ENCODE data around the gene PACS1.

Gene PACS1

GRCh38 chr11:66286699-66287098 lies 216.6 kb downstream of the PACS1 start:
- no peak for DNase-seq (ENCODE audit: low spot score)
- ChIA-PET CTCF (interaction anchor here (0.5 to 0.7 kb wide), 2 partner anchors 22 to 382 kb away, joined by 3 to 4 read pairs; no protein-coding TSS in a partner anchor), POLR2A (ENCODE audit: low non-redundant PET) (no interaction called here)
- peak overlapping the region; percentile 90 for H3K27ac ChIP-seq
- TF ChIP-seq, protein P1, sequence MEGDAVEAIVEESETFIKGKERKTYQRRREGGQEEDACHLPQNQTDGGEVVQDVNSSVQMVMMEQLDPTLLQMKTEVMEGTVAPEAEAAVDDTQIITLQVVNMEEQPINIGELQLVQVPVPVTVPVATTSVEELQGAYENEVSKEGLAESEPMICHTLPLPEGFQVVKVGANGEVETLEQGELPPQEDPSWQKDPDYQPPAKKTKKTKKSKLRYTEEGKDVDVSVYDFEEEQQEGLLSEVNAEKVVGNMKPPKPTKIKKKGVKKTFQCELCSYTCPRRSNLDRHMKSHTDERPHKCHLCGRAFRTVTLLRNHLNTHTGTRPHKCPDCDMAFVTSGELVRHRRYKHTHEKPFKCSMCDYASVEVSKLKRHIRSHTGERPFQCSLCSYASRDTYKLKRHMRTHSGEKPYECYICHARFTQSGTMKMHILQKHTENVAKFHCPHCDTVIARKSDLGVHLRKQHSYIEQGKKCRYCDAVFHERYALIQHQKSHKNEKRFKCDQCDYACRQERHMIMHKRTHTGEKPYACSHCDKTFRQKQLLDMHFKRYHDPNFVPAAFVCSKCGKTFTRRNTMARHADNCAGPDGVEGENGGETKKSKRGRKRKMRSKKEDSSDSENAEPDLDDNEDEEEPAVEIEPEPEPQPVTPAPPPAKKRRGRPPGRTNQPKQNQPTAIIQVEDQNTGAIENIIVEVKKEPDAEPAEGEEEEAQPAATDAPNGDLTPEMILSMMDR (conservative IDR thresholded peaks at IDR 0.05; ENCODE audit: low read depth), result no peak

GRCh38 chr11:66287211-66287888 lies 217.3 kb downstream of the PACS1 start:
- ChIA-PET CTCF (no interaction called here), POLR2A (ENCODE audit: low non-redundant PET) (no interaction called here)
- DNase-seq (ENCODE audit: low spot score), result no peak
- TF ChIP-seq, protein P1 (conservative IDR thresholded peaks at IDR 0.05; ENCODE audit: low read depth), result no peak
- peak overlapping the region; percentile 90 for H3K27ac ChIP-seq

DNA sequence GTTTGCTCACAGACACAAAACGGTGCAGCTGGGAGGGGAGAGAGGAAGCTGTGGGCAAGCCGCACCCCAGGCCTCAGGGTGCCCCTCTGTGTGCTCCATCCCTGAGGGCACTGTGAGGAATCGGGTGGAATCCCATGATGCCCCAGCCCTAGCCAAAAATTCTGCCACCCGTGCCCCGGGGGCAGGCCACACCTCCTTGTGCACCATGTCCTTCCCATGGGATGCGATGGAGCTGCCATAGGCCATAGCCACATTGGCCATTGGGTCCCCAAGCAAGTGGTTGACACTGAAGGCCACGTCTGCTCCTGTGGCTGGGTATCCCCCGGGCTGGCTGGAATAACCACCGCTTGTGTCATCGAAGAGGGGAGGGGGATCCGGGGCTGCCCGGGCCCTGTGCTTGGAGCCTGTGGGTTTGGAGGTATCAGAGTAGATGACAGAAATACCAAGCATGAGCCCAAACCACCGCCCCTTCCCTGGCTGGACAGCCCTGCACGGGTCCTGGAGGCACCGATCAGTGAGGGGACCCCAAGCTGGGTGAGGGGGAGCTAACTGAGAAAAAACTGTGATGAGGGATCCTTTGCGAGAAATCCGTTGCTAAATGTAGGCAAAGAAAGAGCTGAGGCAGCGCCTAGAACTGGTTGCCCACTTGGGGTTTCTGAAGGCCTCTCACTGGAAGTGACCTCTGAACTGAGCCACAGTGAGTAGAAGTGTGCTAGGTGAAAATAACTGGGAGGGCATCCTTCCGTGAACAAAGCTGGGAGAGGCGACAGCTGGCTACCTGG lies 218.0 kb downstream of the PACS1 start:
- ChIA-PET CTCF (no interaction called here), POLR2A (ENCODE audit: low non-redundant PET) (interaction anchor here (0.7 kb wide), 1 partner anchor 18 kb away, joined by 3 read pairs; no protein-coding TSS in a partner anchor)
- TF ChIP-seq, protein P1 (conservative IDR thresholded peaks at IDR 0.05; ENCODE audit: low read depth), result no peak
- H3K27ac ChIP-seq, result peak overlapping the region; percentile 90
- DNase-seq (ENCODE audit: low spot score), result no peak

DNA sequence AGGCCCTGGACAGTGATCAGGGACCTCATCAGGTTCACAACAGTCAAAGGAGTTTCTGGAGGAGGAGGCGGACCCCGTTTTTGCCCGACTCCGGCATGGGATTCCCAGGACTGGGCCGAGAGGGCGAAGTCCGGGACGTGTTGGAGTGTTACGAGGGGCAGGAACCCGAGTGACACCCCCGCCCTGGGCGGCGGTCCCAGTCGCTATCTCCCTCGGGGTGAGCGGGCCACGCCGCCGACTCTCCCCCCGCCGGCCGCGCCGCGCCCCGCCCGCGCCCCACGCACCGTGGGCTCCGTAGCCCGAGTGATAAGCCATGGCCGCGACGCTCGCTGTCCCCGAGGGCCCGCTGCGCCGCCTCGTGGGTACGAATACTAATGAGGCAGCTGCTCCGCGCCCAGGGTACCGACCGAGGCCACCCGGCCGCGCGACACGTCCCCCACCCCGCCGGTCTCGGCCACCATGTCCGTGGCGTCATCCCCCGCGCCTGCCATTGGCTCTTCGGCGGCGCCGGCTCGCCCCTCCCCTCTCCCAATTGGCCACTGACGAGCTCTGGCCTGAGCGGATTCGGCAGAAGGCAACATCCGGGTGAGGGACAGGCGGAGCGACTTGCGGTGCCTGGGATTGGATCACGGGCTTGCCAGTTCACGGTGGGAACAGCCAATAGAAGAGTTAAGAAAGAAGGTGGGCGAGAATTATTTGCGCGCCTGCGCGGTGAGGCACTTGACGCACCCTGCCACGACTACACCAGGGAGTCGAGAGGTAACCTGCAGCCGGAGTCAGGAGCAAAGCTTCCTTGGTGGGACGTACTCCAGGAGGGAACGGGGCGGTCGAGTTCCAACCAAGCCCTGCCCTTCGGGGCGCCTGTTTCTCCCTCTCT lies 218.8 kb downstream of the PACS1 start, which contains the start of gene YIF1A:
Gene YIF1A (minus strand): TSS at position 473 of the 877 bp plus-strand sequence. CDS start 158 bp downstream, at position 315.
- H3K27ac ChIP-seq, result peak within 1 kb of the TSS; percentile 90
- peak; percentile 100 for DNase-seq (ENCODE audit: low spot score)
- ChIA-PET CTCF (interaction anchor here (0.6 kb wide), 1 partner anchor 819 kb away, joined by 3 read pairs; no protein-coding TSS in a partner anchor), POLR2A (ENCODE audit: low non-redundant PET) (interaction anchor here (0.6 to 1.0 kb wide), 5 partner anchors 17 to 1160 kb away, joined by 3 read pairs; no protein-coding TSS in a partner anchor)
- TF ChIP-seq, protein P1 (conservative IDR thresholded peaks at IDR 0.05; ENCODE audit: low read depth), result no peak

DNA sequence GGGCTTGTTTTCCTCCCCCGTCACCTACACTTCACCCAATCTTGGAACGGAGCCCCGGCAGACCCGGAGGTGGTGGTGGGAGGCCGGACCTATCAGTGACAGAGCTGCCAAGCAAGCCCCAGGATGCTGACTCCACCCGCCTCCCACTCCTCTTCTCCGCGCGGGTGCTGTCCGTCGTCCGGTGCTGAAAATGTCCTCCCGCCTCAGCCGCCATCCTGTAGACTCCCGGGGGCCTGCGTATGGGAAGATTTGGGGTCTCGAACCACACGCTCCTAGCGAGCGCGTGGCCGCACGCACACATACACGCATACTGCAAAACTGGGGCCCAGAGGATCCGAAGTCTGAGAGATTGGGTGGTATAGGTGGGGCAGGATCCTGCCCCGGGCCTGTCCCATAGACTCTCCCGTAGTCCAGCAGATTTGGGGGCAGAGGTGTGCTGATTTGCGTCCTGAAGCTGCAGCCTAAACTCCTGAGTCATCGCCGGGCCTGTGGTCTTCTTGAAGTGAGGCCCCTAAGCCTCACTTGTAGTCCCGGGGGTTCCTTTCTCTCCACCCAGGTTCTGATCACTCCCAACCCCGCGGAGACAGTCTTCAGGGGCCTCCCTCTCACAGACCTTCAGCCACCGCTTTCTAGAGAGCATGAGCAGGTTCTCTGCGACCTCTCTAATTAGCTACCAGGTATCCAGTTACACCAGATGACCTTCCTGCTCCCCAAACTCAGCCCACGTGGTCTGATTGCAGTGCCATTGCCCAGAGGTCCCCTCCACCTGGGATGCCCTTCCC lies 219.7 kb downstream of the PACS1 start:
- peak overlapping the region; percentile 90 for H3K27ac ChIP-seq
- DNase-seq (ENCODE audit: low spot score), result no peak
- POLR2A ChIA-PET (ENCODE audit: low non-redundant PET), result interaction anchor here (0.6 to 1.0 kb wide), 3 partner anchors 23 to 87 kb away, joined by 3 read pairs; no protein-coding TSS in a partner anchor
- CTCF ChIA-PET, result interaction anchor here (1.0 kb wide), 1 partner anchor 99 kb away, joined by 5 read pairs; no protein-coding TSS in a partner anchor
- TF ChIP-seq, protein P1 (conservative IDR thresholded peaks at IDR 0.05; ENCODE audit: low read depth), result no peak
